GM23248 (cell line): ENCODE measurements around the gene CBFA2T2.
"Not testable (repeated sequence)": the region's sequence is repeated elsewhere in the genome, so short reads cannot be mapped to it uniquely, and the experiment has no call there.

ENCODE experiments used
- EZH2 ChIP-seq: fragments of 200-600 bp; sonication (generic); IDR thresholded peaks from 2 replicates; pipeline ENCODE4 v1.6.1; 2018; ENCODE audit warnings: antibody characterized with exemption, mild to moderate bottlenecking; ENCODE audit not compliant: insufficient read depth, poor library complexity, severe bottlenecking
- EZH2phosphoT487 ChIP-seq: fragments of 200-600 bp; sonication (generic); IDR thresholded peaks from 2 replicates; pipeline ENCODE4 v1.6.1; 2018; ENCODE audit warnings: antibody characterized with exemption, moderate library complexity, mild to moderate bottlenecking, low read depth; ENCODE audit not compliant: insufficient read depth

- TF ChIP-seq EZH2, EZH2phosphoT487: not testable (repeated sequence)
Measured at GRCh38 chr20:33508015-33508414, 18.1 kb downstream of the CBFA2T2 start.
